ENCODE measurements around the gene AKAP10.
"Not testable (repeated sequence)": the region's sequence is repeated elsewhere in the genome, so short reads cannot be mapped to it uniquely, and the experiment has no call there.

AKAP10 gene

GRCh38 chr17:19897903-19898302, 79.7 kb downstream of the AKAP10 start:
- TF ChIP-seq CTCF (IDR thresholded peaks at IDR 0.05; ENCODE audit: insufficient read depth, low read length, missing control alignments) = no peak
- ChIA-PET CTCF (no interaction called here), POLR2A (no interaction called here)
- DNase-seq (ENCODE audit: low read depth, low spot score) = peak; percentile 47
- no peak overlapping the region for H3K4me3 ChIP-seq (ENCODE audit: low read depth, low read length)

GRCh38 chr17:19897090-19897837, 80.4 kb downstream of the AKAP10 start:
- H3K4me3 ChIP-seq (ENCODE audit: low read depth, low read length) = no peak overlapping the region
- CTCF ChIA-PET = interaction anchor here (1.3 kb wide), 1 partner anchor 29 kb away, joined by 3 read pairs; the partner anchor contains the start of gene ULK2
- no peak for DNase-seq (ENCODE audit: low read depth, low spot score)
- POLR2A ChIA-PET = no interaction called here
- no peak for TF ChIP-seq CTCF (IDR thresholded peaks at IDR 0.05; ENCODE audit: insufficient read depth, low read length, missing control alignments)

- DNase-seq (ENCODE audit: low read depth, low spot score) = no peak
- TF ChIP-seq CTCF (IDR thresholded peaks at IDR 0.05; ENCODE audit: insufficient read depth, low read length, missing control alignments) = no peak
- no peak overlapping the region for H3K4me3 ChIP-seq (ENCODE audit: low read depth, low read length)
- CTCF ChIA-PET = interaction anchor here (1.3 kb wide), 1 partner anchor 29 kb away, joined by 3 read pairs; the partner anchor contains the start of gene ULK2
- POLR2A ChIA-PET = no interaction called here
Observed at GRCh38 chr17:19896679-19897078, 80.9 kb downstream of the AKAP10 start.

GRCh38 chr17:19890554-19890953, 87.1 kb downstream of the AKAP10 start:
- CTCF ChIA-PET; DNase-seq (ENCODE audit: low read depth, low spot score); POLR2A ChIA-PET; H3K4me3 ChIP-seq (ENCODE audit: low read depth, low read length): not testable (repeated sequence)

- POLR2A ChIA-PET; CTCF ChIA-PET; DNase-seq (ENCODE audit: low read depth, low spot score); H3K4me3 ChIP-seq (ENCODE audit: low read depth, low read length): not testable (repeated sequence)
Observed at GRCh38 chr17:19890001-19890400, 87.6 kb downstream of the AKAP10 start.

- ChIA-PET CTCF (interaction anchor here (0.6 kb wide), 1 partner anchor 25 kb away, joined by 3 read pairs; no protein-coding TSS in a partner anchor), POLR2A (interaction anchor here (0.7 kb wide), 1 partner anchor 88 kb away, joined by 3 read pairs; no protein-coding TSS in a partner anchor)
- no peak for TF ChIP-seq CTCF (IDR thresholded peaks at IDR 0.05; ENCODE audit: insufficient read depth, low read length, missing control alignments)
- H3K4me3 ChIP-seq (ENCODE audit: low read depth, low read length) = no peak overlapping the region
- no peak for DNase-seq (ENCODE audit: low read depth, low spot score)
Observed at GRCh38 chr17:19886116-19886515, 91.5 kb downstream of the AKAP10 start.

- ChIA-PET POLR2A (no interaction called here), CTCF (no interaction called here)
- no peak for TF ChIP-seq CTCF (IDR thresholded peaks at IDR 0.05; ENCODE audit: insufficient read depth, low read length, missing control alignments)
- H3K4me3 ChIP-seq (ENCODE audit: low read depth, low read length) = no peak overlapping the region
- no peak for DNase-seq (ENCODE audit: low read depth, low spot score)
Observed at GRCh38 chr17:19883537-19884215, 94.0 kb downstream of the AKAP10 start.
